A172 (cell line): ENCODE data around the gene GNAQ. TPM values are rescaled to one million over a fixed set of nuclear protein-coding genes. Genes with fewer than 3 reads are reported as not detected.
A peak's percentile ranks its signal among the peaks of the same experiment; 100 is the strongest.
"Not testable (repeated sequence)": the region's sequence is repeated elsewhere in the genome, so short reads cannot be mapped to it uniquely, and the experiment has no call there.

ENCODE experiments used
- DNase-seq: peaks from one replicate; pipeline ENCODE4 v3.0.0-alpha.2; 2015; ENCODE audit warnings: low spot score
- total RNA-seq: library from RNA; depleted of rRNA; stranded (reverse); fragments of >200 nt; shearing (Covaris generic); gene quantifications from 2 replicates; pipeline ENCODE4 v1.2.3, GENCODE V29; 2014

The GNAQ gene
- total RNA-seq, 1 experiment from 2014 or later = 42.0 TPM

GRCh38 chr9:77903666-77904285, 127.8 kb downstream of the GNAQ start:
- no peak for DNase-seq

- no peak for DNase-seq
Measured at GRCh38 chr9:77901771-77902170, 129.8 kb downstream of the GNAQ start.

- DNase-seq = no peak
Measured at GRCh38 chr9:77901018-77901417, 130.6 kb downstream of the GNAQ start.

GRCh38 chr9:77899679-77900354, 131.8 kb downstream of the GNAQ start:
- peak; percentile 44 for DNase-seq

- no peak for DNase-seq
Measured at GRCh38 chr9:77898864-77899263, 132.7 kb downstream of the GNAQ start.

GRCh38 chr9:77896938-77897667, 134.5 kb downstream of the GNAQ start:
- DNase-seq = no peak

GRCh38 chr9:77896269-77896937, 135.2 kb downstream of the GNAQ start:
- no peak for DNase-seq

- no peak for DNase-seq
Measured at GRCh38 chr9:77893706-77894105, 137.9 kb downstream of the GNAQ start.

- DNase-seq = no peak
Measured at GRCh38 chr9:77892955-77893514, 138.6 kb downstream of the GNAQ start.

GRCh38 chr9:77892171-77892570, 139.4 kb downstream of the GNAQ start:
- DNase-seq = no peak

- DNase-seq = no peak
Measured at GRCh38 chr9:77891128-77891800, 140.3 kb downstream of the GNAQ start.

- DNase-seq = no peak
Measured at GRCh38 chr9:77887662-77888061, 143.9 kb downstream of the GNAQ start.

GRCh38 chr9:77885104-77885672, 146.4 kb downstream of the GNAQ start:
- no peak for DNase-seq

- peak; percentile 66 for DNase-seq
Measured at GRCh38 chr9:77883846-77884771, 147.5 kb downstream of the GNAQ start.

GRCh38 chr9:77883133-77883532, 148.5 kb downstream of the GNAQ start:
- no peak for DNase-seq

GRCh38 chr9:77882294-77882693, 149.3 kb downstream of the GNAQ start:
- DNase-seq = no peak

GRCh38 chr9:77881634-77882033, 150.0 kb downstream of the GNAQ start:
- not testable (repeated sequence) for DNase-seq

- no peak for DNase-seq
Measured at GRCh38 chr9:77881111-77881510, 150.5 kb downstream of the GNAQ start.

- peak; percentile 32 for DNase-seq
Measured at GRCh38 chr9:77879437-77879943, 152.1 kb downstream of the GNAQ start.

- DNase-seq = not testable (repeated sequence)
Measured at GRCh38 chr9:77878793-77879192, 152.8 kb downstream of the GNAQ start.
